ENCODE results near the gene H1-8.

Gene H1-8

DNA sequence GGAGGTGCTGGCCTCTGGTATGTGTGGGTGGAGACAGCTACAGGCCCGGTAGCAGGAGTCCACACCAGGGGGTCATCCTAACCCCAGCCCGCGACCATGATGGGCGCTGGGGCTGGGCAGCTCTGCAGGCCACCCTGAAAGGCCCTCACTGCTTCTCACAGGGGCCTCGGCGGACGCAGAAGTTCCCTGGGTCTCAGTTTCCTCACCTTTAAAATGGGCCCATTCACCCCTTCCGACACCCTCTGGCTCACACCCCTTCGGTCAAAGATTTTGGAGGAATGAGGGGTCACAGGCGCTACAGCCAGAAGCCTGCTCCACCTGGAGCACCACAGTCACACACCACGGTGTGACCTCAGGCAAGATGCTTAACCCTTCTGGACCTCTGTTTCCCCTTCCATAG, 55.5 kb downstream of the H1-8 start:
- TF ChIP-seq, protein P1, sequence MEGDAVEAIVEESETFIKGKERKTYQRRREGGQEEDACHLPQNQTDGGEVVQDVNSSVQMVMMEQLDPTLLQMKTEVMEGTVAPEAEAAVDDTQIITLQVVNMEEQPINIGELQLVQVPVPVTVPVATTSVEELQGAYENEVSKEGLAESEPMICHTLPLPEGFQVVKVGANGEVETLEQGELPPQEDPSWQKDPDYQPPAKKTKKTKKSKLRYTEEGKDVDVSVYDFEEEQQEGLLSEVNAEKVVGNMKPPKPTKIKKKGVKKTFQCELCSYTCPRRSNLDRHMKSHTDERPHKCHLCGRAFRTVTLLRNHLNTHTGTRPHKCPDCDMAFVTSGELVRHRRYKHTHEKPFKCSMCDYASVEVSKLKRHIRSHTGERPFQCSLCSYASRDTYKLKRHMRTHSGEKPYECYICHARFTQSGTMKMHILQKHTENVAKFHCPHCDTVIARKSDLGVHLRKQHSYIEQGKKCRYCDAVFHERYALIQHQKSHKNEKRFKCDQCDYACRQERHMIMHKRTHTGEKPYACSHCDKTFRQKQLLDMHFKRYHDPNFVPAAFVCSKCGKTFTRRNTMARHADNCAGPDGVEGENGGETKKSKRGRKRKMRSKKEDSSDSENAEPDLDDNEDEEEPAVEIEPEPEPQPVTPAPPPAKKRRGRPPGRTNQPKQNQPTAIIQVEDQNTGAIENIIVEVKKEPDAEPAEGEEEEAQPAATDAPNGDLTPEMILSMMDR (IDR thresholded peaks at IDR 0.05; ENCODE audit: insufficient read depth, low read depth, low read length, missing control alignments): no peak
- H3K4me3 ChIP-seq (ENCODE audit: low read depth, low read length): no peak overlapping the region
- no peak for DNase-seq (ENCODE audit: low read depth)

DNA sequence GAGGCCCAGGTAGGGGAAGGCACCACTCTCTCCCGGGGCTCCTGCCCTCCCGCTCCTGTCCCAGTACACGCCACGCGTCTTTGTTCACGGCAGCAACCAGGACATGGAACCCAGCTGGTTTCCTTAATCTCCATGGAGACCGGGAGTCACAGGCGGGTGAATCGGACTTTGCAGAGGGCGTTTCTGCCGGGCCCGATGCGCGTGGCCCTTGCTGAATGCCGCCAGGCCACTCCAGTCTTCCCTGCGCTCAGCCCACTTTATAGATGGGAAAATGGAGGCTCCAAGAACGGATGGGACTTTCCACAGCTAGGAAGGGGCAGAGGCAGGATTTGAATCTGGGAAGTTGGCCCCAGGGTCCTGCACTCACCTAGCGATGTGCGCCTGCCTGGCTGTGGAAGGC, 56.1 kb downstream of the H1-8 start:
- no peak overlapping the region for H3K4me3 ChIP-seq (ENCODE audit: low read depth, low read length)
- no peak for DNase-seq (ENCODE audit: low read depth)
- TF ChIP-seq, protein P1 (IDR thresholded peaks at IDR 0.05; ENCODE audit: insufficient read depth, low read depth, low read length, missing control alignments): no peak

GRCh38 chr3:129599607-129600006, 56.6 kb downstream of the H1-8 start:
- TF ChIP-seq, protein P1 (IDR thresholded peaks at IDR 0.05; ENCODE audit: insufficient read depth, low read depth, low read length, missing control alignments): no peak
- DNase-seq (ENCODE audit: low read depth): no peak
- no peak overlapping the region for H3K4me3 ChIP-seq (ENCODE audit: low read depth, low read length)

DNA sequence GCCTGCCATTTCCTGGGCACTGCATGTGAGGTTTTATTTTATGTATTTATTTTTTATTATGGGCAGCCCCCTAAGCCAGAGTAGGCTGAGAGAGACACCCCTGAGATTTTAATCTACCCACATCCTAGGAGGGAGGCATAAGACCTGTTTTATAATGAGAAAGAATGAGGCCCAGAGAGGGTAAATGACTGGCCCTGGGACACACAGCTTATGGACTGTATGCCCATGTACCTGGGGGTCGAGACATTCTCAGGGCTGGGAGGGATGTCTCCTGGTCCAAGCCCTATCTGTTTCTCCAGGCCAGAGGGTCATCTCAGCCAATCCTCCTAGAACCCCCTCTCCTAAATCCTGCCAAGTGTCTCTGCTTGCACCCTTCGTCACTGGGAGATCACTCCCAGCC, 57.4 kb downstream of the H1-8 start:
- H3K4me3 ChIP-seq (ENCODE audit: low read depth, low read length): no peak overlapping the region
- no peak for DNase-seq (ENCODE audit: low read depth)
- TF ChIP-seq, protein P1 (IDR thresholded peaks at IDR 0.05; ENCODE audit: insufficient read depth, low read depth, low read length, missing control alignments): no peak

Measured in GM12865 (cell line).